GM23248 (cell line): Measurements from ENCODE around the gene ZNF229.

Experiments
- EZH2 ChIP-seq: fragments of 200-600 bp; sonication (generic); IDR thresholded peaks from 2 replicates; pipeline ENCODE4 v1.6.1; 2018; ENCODE audit warnings: antibody characterized with exemption, mild to moderate bottlenecking; ENCODE audit not compliant: insufficient read depth, poor library complexity, severe bottlenecking
- EZH2phosphoT487 ChIP-seq: fragments of 200-600 bp; sonication (generic); IDR thresholded peaks from 2 replicates; pipeline ENCODE4 v1.6.1; 2018; ENCODE audit warnings: antibody characterized with exemption, moderate library complexity, mild to moderate bottlenecking, low read depth; ENCODE audit not compliant: insufficient read depth

DNA sequence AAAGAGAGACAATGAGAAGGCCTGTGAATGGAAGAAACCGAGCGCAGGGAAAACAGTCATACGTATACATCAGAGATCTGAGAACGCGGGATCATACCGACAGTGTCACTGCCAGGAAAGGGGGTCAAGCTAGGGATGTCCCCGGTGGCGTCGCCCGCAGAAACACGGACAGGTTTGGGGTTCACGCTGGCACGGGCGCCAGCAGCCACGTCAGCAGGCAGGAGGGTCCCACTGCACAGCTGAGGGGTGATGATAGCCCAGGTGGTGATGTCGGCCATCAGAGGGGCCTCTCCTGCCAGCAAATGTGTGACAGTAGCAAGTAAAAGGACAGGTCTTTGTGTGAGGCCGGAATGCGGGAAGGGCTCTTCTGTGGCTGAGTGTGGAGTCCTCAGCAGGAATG, 3.4 kb upstream of the ZNF229 start:
- no peak for TF ChIP-seq EZH2
- TF ChIP-seq EZH2phosphoT487: no peak
